NCI-H1930 (cell line): ENCODE data around the gene ST6GALNAC4.

Source experiments
- DNase-seq, 2 experiments: peaks; one replicate each; lab custom pipeline; 2025; lab: John Stamatoyannopoulos, UW

Gene ST6GALNAC4

DNA sequence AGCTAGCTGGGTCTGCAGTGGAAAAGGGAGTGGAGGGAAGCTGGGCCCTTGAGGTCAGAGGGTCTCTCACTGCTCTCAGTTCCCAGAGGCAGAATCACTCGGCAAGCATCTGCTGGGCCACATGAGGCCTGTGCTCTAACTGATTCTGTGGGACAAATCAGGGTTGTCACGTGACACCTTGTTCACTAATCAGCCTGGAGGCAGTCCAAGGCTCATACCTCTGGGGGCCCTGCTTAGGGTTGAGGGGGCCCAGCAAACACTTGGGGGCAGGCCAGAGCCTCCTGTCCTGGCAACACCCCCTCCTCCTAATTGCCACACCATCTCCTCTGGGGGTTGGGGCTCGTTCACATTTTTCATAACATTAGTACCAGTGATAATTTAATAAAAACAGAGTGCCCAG, 29.9 kb upstream of the ST6GALNAC4 start:
- no peak for DNase-seq

DNA sequence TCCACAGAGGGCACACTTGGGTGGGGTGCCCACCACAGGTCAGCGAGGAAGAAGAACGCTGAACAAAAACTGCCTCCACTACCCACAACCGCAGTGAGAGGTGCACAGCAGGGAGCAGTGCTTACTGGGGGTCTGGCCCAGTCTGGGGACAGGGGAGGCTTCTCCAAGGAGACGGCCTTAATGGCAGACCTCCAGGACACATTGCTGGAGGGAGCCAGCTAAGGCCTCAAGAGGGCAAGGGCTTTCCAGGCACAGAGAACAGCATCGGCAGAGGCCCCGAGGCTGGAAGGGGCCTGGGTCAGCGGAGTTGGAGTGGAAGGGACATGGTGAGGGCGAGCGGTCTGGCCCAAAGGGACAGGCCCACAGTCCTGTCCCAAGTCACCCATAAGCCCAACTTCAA, 29.1 kb upstream of the ST6GALNAC4 start:
- DNase-seq: no peak

DNA sequence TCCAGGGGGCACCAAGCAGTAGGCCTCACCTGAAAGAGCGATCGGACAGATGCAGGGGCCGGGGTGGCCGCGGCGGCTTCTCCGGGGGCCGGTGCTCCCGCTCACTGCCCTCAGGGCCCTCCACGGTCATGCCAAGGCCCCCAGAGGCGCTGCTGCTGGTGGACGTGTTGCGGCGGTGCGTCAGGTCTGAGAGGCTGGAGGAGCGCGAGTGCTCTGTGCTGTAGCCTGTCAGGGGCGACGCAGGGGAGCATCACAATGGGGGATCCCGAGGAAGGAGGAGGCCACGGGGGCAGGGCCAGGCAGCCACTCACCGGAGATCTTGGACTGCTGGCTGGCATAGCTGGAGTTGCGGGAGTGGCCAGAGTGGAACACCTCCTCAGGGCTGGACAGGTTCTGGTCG, 28.5 kb upstream of the ST6GALNAC4 start:
- DNase-seq: no peak

DNA sequence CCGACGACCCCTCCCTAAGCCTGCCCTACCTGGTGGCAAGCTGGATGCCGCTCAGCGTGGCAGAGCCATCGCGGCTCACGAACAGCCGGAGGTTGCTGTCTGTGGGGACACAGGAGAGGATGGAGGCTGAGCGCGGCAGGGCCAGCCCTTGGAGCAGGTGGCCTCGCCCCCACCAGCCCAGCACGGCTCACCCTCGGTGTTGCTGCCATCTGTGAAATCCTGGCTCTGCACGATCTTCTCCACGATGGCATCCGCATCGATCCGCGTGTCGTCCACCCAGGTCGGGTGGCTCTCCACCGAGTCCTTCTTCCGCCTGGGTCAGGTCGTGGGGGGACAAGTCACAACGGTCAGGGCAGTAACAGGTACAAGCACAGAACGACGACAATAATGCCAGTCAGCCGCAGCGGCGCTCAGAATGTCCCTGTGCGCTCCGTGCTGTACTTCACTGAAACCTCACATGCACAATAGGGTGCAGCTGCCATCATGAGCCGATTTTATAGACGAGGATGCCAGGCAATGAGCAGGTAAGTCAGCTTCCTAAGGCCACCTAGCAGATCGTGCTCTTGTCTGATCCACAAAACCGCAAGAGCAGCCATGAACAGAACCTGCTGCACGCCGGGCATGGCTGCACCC, 27.9 kb upstream of the ST6GALNAC4 start:
- no peak for DNase-seq

DNA sequence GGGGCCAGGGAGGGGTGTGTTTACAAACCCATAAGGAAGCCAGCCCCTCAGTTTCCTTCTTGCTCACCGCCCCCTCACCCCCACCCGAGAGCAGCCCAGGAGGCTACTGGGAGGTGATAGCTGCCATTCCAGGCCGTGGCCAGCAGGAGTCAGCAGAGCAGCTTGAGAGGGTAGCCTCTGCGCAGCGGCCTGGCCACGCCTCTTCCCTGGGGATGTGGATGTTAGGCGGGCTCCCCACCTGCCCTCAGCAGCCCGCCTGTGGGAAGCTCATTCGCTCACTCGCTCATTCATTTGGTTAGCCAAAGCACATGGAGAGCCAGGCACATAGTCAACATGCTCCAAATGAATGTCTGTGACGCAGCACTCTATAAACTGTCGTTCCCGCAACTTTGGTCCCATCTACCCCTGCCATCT, 26.9 kb upstream of the ST6GALNAC4 start:
- DNase-seq: peak; percentile 40 to 67

DNA sequence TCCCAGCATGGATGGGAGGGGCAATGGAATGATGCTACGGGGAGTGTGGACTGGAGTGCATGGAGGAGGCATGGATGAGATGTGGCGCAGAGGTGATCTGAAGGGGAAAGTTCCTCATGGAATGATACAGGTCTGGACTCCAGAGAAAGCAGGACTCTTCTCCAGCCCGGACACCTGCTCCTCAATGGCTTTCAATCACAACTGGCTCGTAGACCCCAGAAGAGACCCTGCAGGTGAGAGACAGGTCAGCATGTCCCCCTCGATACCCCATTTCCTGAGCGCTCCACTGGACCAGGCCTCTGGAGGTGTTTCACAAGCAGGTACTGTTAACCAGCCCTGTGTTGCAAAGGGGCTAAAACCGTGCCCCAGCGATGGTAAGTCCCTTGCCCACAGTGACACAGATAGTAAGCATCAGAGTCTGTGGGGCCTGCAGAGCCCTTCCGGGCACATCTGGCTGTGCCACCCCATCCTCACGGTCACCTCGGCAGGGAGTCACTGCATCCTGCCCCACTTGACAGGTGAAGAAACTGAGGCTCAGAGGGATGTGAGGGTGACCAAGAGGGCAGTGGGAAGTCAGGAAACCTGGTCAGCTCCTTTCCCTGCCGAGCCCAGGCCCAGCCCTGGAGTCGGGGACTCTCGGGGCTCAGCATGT, 26.3 kb upstream of the ST6GALNAC4 start:
- DNase-seq: no peak

DNA sequence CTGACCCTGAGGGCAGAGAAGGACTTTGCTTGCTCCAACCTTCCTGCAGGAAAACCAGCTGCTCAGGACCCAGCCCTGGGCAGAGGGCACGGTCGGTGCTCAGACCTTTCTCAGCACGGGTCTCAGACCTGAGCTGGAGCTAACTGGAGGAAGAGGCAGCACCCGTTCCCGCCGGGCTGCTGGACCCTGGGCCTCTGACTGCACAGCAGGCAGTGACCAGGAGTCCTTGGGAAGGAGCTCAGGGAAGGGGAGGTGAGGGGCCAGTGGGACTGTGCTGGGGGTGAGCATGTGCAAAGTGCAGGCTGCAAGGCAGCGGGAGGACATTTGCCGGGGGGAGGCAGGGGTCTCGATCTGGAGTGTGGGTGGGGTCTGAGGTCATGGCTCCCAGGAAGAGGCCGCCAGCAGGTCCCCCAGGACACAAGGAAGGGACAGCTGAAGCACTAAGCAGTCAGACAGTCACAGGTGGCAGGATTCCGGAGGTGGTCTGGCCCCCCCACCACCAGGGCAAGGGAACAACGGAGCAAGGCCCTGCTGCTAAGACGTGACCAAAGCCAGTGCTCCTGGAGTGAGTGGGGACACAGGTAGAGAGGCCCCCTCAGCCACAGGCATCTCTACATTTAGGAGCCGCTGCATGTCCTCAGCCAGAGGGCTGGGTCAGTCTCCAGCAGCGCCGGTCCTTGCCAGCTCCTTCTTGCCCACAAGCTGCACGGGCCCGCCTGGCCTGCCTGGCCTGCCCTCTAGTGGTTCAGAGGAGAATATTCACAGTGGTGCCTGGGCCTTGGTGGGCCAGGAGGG, 25.6 kb upstream of the ST6GALNAC4 start:
- DNase-seq: peak; percentile 16 to 43

DNA sequence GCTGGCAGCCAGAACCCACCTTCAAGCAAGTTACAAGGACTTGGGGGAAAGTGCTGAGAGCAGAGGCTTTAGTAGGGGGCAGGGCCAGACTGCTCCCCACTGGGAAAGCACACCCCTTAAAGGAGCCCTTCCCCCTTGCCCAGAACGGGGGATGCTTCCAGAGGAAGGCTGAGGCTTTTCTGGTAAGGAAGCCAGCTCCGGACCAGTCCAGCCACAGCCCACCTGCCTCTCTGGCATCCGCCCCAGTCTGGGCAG, 25.0 kb upstream of the ST6GALNAC4 start:
- no peak for DNase-seq

DNA sequence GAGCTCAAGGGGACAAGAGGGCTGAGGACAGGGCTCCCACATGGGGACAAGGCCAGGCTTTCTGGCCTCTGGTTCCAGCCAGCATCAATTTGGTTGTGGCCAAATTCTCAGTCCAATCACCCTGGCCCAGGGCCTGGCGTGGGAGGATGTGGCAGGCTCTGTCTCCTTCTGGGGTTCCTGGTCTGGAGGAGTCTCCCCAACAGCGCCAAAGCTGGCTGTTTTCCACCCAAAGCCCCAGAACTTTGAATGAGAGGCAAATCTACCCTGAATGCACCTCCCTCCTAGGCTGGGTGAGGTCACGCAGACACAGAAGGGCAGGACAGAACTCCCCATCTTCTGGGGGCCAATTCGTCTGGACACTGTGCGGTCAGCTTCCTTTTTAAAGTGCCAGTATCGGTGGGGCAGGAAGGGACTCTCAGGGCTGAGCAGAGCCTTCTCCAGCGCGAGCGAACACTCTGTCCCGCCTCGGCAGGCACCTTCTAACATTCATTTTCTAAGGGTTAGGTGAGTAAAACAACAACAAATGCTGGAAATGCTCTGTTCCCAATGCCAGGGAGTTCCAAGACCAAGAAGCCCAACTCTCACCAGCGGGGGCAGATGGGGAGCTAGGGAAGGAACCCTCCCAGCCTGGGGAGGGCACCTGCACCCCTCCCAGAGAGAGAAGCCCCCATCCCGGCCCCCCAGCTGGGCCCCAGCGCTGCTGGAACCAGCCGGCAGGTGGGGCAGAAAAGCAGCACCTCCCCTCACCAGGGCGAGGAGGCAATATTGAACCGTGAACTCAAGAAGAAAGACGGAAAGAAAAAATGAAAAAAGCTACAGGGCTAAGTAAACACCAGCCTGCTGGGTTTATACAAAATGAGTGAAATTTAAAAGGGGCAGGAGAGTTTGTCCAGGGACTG, 24.5 kb upstream of the ST6GALNAC4 start:
- no peak for DNase-seq

DNA sequence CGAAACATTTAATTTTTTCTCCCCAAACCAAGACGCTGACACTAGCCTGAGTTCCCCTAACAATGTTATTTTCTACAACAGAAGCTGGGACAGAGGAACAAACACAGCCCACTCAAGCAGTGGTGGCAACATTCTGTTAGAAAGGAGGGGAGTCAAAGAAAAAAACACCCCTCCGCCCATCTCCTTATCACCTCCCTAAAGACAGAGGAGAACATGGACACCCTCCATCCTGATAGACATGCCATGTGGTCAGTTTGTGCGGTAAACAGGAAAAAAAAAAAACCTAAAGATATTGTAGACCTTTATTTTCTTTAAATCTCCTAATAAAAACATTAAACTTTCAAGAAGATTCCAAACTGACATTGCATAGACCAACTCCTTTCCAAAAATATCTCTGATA, 23.8 kb upstream of the ST6GALNAC4 start:
- DNase-seq: no peak

DNA sequence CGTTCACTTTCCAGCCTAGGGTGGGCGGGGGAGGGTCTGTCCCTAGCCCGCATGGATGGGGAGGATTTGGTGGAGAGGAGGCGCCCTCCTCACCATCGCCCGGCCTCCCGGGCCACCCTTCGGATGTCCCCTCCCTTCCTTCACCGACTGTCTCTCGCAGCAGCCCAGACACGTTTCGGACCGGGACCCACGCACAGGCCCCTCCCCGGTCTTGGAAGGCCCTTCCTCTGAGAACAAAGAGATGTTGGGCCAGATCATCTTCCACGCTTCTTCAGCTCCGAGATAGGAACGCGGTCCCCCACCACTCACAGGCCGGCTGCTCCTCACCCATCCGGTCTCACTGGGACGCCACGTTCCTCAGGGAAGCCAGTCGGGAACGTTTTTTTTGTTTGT, 21.5 kb upstream of the ST6GALNAC4 start:
- no peak for DNase-seq

DNA sequence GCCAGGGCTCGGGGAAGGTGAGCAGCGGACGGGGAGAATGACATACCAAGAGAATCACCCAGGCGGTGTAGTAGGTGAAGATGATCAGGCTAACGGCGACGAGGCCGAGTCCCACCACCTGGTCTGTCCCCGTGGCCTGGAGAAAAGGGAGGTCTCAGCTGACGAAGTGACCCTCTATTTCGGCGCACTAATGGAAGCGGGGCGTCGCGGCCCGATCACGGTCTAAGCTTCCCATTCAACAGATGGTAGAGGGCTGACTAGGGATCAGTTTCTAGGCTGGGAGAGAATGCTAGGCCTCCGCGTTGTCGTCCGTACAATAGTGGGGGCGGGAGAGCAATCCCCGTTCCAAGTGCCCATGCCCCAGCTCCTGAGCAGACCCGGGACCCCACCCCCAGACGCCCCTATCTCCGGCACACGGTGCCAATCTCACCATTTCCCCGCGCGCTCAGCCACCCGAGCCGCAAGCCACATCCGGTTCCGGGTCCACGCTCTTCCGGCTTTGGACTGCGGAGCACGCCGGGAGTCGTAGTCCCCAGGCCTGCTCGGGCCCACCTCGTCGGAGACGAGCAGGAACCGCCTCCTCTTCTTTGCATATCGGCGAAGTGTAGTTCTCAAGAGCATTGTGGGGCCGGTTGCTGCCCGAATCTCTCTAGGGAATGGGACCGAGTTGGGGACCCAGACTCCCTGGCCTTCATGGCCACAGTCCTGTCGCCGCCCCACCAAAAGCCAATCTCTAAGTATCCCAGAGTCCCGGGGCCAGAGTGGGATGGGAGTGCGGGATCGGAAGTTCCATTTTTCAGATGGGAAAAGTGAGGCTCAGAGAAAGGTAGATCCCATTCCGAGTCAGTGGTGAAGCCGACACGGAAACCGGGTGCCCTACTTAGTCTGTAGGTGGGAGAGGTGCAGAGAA, 20.8 kb upstream of the ST6GALNAC4 start, which contains the start of gene DPM2:
Gene DPM2, minus strand, starts transcription at position 467 of the 910 bp plus-strand sequence. Its CDS starts 34 bp downstream, at position 433.
- DNase-seq: peak; percentile 61 to 65

DNA sequence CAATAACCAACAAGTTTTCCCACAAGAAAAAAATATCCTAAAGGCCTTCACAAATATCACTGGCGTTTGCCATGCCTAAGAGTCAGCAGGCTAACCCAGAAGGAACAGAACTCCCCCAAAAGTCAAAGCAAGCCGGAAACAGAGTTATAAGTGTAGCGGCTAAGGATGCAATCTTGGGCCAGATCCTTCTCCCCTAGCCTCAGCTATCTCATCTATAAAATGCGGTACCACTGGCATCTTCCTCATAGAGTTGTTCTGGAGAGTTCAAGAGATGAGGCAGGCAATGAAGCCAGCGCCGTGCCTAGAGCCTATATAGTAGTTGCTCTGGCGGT, 20.2 kb upstream of the ST6GALNAC4 start:
- no peak for DNase-seq

DNA sequence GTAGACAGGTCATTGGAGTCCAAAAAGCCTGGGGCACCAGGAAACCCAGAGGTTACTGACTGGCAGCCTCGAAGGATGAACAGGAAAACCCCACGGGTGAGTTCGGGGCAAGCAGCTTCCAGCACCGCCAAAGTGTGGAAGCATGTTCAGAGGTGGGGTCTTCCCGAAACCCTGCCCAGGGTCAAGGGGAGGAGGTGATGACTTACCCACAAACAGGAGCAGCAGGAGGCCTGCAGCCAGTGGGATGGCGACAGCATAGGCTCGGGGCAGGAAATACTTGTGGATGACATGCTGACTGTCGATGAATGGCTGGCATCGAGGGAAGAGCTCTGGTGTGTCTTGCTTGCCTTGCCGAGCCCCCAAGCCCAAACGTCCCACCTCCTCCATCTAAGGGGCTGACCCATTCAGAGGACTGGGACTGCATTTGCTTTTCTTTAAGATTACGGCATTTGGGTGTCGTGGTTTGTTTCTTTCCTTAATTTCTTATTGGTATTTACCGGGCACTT, 19.6 kb upstream of the ST6GALNAC4 start:
- DNase-seq: no peak

DNA sequence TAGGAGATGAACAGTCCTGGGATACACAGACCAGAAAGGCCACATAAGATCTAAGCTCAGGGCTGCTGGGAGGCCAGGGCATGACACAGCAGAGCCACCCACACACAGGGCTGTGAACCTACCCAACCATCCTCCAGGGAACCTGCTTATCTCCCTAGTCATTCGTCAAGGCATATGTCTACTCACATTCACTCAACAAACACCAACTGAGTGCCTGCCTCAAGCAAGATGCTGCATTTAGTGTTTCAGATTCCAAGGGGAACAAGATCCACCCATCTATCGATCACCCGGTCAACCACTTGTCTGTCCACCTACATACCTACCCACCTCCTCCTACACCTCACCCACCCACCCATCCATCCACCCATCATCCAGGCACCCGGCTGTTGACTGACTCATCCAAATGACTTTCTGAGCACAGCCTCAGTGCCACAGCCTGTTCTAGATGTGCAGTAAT, 19.0 kb upstream of the ST6GALNAC4 start:
- no peak for DNase-seq

DNA sequence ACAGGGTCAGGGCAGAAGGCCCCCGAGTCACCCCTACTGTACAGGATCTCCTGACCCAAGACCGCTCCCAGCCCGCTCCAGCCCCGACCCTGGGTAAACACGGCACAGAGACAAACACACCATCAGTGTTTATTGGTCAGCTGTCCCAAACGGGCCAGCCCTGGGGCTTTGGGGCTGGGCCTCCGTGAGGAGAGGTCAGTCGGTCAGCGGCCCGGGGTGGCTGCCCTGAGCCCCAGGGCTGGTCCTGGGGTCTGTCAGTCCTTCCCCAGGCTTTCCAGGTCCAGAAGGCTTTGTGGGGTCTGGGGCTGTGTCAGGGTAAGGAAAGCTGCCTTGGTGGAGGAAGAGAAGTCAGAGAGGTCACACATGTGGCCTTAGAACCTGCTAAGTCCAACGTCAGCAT, 18.1 kb upstream of the ST6GALNAC4 start:
- DNase-seq: no peak

DNA sequence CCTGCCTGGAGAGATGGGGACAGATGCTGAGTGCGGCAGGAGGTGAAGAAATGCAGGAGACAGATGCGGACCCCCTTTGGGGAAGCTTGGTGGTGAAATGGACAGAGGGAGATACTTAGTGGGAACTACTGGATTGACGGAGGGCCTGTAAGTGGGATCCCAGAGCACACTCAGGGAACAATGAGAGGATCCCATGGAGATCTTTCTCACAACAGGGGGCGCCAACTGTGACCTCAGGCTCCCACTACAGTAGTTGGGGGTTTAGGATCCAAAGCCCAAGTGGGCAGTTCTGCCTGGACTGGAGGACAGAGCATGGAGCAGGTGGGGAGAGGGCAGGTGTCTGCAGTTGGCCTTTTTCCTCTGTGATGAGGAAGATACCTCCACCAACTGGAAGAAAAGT, 17.4 kb upstream of the ST6GALNAC4 start:
- DNase-seq: no peak

DNA sequence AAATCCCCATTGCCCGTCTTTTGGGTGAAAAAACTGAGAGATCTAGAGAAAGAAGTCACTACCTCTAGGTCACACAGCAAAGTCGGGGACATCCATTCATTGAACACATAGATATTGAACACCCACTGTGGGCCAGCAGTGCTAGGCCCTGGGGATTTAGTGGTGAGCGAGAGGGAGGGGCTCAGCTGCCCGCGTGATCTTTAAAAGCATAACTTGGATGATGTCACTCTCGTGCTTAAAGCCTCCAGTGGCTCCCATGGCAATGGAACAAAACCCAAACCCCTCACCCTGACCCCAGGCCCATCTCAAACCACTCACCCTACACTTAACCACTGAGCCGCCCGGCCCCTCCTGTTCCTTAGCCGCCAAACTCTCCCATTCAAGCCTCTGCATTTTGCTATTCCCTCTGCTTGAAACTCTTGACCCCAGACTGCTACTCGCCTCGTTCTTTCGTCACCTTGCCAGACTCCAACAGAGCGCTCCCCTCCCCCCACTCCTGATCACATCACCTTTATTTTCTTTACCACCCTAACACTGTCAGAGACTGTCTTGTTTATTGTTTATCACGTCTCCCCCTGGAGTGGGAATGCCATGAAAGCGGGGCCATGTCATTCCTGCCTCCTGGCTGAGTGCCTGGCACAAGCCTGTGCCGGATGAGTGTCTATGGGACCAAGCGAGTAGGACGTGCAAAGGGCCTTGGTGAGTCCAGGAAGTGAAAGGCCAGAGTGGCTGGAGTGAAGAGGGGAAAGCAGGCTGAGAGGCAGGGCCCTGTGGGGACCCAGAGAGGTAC, 14.4 kb upstream of the ST6GALNAC4 start:
- DNase-seq: no peak

DNA sequence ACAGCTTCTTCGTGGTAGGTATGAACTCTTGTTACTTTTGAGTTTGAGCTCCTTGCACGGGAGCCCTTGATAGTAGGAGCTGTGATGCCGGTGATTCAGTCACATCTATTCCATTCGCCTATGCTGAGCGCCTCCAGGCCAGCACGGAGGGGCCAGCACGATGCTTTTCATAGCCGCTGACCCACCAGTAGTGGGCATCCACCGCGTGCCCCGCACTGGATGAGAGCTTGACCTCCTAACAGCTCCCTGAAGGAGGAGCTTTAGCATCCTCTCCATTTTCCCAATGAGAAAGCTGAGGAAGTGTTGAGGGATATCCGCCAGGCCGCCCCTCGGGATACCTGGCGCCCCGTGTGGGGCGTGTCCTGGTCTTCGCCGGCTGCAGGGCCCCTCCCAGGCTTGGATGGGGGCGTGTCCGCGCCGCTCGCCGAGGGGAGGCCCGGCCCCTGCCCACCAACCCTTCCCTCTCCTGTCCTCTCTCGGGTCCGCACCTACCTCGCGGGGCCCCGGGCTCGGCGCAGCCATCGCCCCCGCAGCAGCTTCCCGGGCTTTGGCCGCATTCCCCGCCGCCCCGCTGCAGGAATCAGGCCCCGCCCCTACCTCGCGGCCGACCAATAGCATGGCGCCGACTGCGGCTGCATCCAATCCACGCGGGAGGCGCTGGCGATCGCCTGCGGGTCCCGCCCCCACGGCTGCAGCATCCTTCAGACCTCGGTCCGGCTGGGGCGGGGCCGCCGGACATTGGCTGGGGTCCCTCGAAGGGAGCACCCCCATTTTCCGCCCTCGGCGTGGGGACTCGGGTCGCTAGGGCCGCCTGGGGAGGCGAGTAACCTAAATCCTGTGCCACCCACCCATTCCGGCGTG, 13.6 kb upstream of the ST6GALNAC4 start, which contains the start of gene PIP5KL1:
Gene PIP5KL1, minus strand, starts transcription at position 547 of the 861 bp plus-strand sequence. Its CDS starts 25 bp downstream, at position 522.
- DNase-seq: peak; percentile 68 to 80
